GM18861 (cell line): ENCODE measurements around the gene TDRD12.
"Not testable (repeated sequence)": the region's sequence is repeated elsewhere in the genome, so short reads cannot be mapped to it uniquely, and the experiment has no call there.

ENCODE experiments used
- ATAC-seq: cut with Tn5 transposase; IDR thresholded peaks from one replicate; pipeline ENCODE4 v1.9.1; 2021; ENCODE audit not compliant: unreplicated experiment

TDRD12 gene

DNA sequence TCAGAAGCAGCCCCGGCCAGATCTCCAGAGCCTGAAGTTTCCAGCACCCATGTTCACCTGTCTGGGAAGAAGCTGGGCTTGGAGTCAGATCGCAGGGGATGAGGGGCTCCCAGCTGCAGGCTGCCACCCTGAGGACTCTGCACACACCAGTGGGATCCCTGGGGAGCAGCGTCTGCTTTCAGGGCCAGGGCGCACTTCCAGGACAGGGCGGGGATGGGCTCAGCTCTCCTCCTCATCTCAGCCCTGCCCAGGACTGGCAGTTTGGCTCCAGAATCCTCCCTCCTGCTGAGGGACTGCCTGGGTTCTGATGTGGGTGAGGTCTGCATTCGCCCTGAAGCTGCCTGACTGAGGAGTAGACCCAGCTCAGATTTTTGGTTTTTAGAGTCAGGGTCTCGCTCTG lies 146.5 kb downstream of the TDRD12 start:
- no peak for ATAC-seq

DNA sequence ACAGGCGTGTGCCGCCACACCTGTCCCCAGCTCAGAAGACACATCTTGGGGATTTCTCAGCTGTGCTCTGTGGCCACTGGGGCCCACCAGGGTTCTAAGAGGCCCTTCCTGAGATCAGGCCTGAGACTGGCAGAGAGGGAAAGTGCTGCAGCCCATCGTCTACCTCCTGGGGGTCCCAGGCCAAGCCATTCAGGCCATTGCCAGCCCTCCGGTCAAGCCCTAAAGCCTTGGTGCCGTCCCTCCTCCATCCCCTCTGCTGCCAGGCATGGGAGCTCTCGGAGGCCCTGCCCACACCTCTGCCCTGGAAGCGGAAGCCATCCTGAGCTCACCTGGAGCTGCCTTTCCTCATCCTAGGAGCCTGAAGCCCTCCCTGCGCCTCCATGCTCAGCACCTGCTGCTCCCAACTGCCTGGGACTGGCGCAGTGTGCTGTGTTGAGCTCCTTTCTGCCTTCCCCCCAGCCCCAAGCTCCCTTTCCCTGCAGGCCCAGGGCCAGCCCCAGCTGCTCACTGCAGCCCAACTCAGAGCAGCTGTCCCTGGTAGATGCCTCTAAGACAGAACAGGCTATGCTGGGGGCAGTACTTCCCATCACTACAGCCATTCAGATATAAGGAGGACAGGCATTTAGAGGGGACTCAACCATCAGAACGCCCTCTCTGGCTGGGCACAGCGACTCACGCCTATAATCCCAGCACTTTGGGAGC lies 147.1 kb downstream of the TDRD12 start:
- ATAC-seq: no peak

GRCh38 chr19:32867436-32867835 lies 147.9 kb downstream of the TDRD12 start:
- not testable (repeated sequence) for ATAC-seq

- ATAC-seq: no peak
These were observed 148.8 kb downstream of the TDRD12 start for GRCh38 chr19:32868206-32868950.

DNA sequence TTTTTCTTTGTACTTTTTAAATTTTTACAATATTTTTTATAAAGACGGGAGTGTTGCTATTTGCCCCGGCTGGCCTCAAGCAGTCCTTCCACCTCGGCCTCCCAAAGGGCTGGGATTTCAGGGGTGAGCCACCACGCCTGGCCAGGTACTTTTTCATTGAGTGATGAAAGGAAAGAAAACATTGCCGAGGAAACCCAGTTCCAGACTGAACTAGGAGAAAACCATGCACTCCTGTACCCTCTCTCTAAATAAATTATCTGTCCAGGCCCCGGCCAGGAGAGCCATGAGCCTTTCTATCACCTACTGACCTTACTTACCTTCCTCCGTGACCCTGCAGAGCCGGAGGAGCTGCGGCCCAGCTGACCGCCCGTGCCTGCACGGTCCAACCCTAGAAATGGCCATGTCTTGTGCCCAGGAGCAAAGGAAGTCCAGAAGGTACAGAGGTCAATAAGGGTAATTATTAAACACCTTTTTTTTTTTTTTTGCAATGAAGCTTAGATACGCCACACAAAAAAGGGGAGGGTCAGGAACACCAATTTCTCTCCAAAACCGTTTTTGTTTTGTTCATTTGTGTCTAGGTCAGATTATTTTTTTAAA lies 149.9 kb downstream of the TDRD12 start, which contains the start of gene SLC7A9:
Gene SLC7A9 (minus strand): TSS at position 399 of the 597 bp plus-strand sequence. CDS start 1,233 bp downstream, outside the sequence.
- no peak for ATAC-seq

GRCh38 chr19:32869966-32870573 lies 150.5 kb downstream of the TDRD12 start:
- ATAC-seq: no peak

- ATAC-seq: no peak
These were observed 151.4 kb downstream of the TDRD12 start for GRCh38 chr19:32870981-32871451.

- ATAC-seq: no peak
These were observed 152.8 kb downstream of the TDRD12 start for GRCh38 chr19:32872391-32872790.

DNA sequence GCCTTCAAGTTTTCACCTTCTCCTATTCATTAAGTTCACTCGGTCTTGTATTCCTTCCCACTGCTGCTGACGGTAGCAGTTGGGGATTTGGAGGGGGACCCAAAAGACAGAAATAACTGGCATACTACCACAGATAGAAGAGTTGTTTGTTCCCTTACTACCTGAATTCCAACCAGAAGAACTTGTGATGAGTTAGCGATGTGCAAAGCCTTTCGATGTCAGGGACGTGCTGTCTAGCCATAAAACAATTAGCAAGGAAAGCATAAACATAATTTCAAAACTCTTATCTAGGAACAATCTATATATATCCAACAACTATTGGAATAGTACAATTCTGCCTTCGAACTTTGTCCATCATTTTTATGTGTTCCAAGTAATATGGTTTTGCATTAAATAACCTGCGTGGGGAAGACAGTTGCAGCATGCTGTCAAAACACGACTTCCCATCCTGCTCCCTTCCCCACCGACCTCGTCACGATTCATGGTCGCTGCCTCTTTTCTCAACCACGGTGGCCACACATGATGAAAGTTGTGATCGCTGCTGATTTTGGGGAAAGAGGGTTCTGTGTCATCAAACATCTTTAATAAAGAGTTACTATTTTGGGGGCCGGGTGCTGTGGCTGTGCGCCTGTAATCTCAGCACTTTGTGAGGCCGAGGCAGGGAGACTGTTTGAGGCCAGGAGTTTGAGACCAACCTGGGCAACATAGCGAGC lies 153.8 kb downstream of the TDRD12 start:
- no peak for ATAC-seq

DNA sequence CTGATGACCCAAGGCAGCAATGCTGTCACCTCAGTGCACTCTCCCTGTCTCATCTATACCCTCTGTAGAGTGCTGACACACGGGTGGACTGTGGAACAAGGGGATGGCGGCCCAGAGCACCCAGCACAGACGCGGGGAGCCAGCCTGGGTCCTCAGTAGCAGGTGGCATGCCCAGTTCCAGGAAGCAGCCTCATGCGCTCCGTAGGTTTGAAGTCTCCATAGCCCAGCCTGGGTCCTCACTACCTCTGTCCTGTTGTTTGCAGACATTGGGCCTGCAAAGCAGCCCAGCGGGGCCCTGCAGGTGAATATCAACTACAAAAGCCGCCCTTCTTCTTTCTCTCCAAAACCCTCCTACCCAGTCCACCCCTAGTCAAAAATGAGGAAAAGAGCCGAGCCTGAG lies 155.0 kb downstream of the TDRD12 start:
- no peak for ATAC-seq

- ATAC-seq: no peak
These were observed 155.9 kb downstream of the TDRD12 start for GRCh38 chr19:32875428-32875827.

DNA sequence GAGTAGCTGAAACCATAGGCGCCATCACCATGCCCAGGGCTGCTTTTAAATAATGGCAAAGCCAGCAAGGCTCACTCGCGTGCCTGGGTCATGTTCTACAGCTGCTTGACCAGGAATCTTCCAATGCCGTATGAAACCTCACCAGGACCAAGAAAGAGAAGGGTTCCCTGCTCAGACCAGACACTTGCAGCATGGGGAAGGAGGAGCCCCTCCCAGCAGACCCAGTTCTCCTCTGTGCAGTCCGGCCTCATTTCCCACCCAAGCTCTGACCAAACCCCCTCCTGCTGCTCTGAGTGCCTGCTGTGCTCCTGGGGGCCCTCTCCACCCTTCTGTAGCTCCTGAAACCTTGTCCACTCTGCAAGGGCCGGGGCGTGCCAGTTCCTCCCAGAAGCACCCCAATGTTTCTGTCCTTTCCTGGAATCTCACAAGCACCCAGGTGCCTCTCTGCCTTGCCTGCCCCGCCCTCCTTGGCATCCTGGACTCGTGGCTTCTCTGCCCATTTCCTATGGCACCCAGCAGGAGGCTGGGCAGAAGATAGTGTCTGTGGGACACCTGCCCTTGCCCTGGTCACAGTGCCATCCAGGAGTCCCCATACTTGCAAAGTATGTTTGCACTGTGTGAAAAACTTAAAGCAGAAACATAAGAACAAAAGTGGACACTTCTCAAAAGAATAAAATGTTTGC lies 156.8 kb downstream of the TDRD12 start:
- no peak for ATAC-seq

- ATAC-seq: no peak
These were observed 157.3 kb downstream of the TDRD12 start for GRCh38 chr19:32876919-32877285.
